Epithelial cell of proximal tubule (primary cell): ENCODE results near the gene DGKK. TPM values are rescaled to one million over a fixed set of nuclear protein-coding genes. Genes with fewer than 3 reads are reported as not detected.

Experiments
- DNase-seq: peaks from one replicate; pipeline ENCODE4 v3.0.0-alpha.2; 2011; ENCODE audit warnings: low read depth
- H3K4me3 ChIP-seq: 2 replicates; pipeline ENCODE4 v1.5.1; 2011; ENCODE audit warnings: low read depth, mild to moderate bottlenecking, low read length
- total RNA-seq: library from RNA; depleted of rRNA; stranded (reverse); fragments of >200 nt; gene quantifications from 2 replicates; pipeline ENCODE4 v1.2.3, GENCODE V29; 2015
- TF ChIP-seq, protein P1 (sequence below): conservative IDR thresholded peaks from 2 replicates; pipeline ENCODE4 v1.5.1; 2012; ENCODE audit warnings: low read depth, mild to moderate bottlenecking, low read length

DGKK gene, protein sequence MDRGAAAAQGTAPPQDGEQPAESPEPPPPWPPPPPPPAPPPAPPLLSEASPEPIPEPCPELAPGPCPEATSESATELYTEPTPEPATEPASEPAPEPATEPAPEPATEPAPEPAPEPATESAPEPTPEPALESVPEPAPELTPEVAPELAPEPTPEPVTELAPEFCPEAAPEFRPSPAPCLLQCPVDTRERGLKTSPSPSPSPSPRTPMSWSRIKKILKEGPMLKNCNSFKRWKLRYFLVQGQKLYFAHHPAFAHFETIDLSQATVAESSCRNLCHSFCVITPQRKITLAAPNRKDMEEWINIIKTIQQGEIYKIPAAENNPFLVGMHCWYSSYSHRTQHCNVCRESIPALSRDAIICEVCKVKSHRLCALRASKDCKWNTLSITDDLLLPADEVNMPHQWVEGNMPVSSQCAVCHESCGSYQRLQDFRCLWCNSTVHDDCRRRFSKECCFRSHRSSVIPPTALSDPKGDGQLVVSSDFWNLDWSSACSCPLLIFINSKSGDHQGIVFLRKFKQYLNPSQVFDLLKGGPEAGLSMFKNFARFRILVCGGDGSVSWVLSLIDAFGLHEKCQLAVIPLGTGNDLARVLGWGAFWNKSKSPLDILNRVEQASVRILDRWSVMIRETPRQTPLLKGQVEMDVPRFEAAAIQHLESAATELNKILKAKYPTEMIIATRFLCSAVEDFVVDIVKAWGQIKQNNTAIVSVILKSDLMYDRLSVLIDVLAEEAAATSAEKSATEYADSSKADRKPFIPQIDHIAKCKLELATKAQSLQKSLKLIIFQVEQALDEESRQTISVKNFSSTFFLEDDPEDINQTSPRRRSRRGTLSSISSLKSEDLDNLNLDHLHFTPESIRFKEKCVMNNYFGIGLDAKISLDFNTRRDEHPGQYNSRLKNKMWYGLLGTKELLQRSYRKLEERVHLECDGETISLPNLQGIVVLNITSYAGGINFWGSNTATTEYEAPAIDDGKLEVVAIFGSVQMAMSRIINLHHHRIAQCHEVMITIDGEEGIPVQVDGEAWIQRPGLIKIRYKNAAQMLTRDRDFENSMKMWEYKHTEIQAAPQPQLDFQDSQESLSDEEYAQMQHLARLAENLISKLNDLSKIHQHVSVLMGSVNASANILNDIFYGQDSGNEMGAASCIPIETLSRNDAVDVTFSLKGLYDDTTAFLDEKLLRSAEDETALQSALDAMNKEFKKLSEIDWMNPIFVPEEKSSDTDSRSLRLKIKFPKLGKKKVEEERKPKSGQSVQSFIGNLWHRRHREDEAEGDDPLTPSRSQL
- total RNA-seq = under 0.01 TPM in 1 of 2 replicates, not detected in the other

DNA sequence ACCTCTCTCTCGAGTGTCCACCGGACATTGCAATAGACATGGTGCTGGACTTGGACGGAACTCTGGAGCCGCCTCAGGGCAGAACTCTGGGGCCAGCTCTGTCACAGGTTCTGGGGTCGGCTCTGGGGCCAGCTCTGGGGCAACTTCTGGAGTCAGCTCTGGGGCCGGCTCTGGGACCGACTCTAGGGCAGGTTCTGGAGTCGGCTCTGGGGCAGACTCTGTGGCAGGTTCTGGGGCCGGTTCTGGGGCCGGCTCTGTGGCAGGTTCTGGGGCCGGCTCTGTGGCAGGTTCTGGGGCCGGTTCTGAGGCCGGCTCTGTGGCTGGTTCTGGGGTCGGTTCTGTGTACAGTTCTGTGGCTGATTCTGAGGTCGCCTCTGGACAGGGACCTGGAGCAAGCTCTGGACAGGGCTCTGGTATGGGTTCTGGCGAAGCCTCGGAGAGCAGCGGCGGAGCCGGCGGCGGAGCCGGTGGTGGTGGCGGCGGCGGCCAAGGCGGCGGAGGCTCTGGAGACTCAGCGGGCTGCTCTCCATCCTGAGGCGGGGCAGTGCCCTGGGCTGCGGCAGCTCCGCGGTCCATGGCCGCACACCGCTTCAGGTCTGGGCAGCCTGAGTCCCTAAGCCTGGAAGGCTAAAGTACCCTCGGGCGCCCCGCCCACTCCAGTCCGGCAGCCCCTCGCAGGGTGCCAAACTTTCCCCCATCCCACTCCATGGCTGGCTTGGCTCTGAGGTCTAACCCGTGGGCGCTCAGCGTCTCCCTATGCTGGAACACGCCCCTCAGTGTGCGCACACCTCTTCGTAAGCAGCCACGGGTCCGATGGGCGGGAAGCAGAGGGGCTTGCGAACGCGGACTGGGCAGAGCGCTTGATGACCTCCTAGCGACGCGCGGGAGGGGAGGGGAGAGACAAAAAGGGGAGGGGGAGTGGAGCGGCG, at the start of gene DGKK:
Gene DGKK, minus strand, starts transcription at position 723 of the 929 bp plus-strand sequence. Its CDS starts 147 bp downstream, at position 576.
- H3K4me3 ChIP-seq = no peak within 1 kb of the TSS
- DNase-seq = no peak
- TF ChIP-seq, protein P1, sequence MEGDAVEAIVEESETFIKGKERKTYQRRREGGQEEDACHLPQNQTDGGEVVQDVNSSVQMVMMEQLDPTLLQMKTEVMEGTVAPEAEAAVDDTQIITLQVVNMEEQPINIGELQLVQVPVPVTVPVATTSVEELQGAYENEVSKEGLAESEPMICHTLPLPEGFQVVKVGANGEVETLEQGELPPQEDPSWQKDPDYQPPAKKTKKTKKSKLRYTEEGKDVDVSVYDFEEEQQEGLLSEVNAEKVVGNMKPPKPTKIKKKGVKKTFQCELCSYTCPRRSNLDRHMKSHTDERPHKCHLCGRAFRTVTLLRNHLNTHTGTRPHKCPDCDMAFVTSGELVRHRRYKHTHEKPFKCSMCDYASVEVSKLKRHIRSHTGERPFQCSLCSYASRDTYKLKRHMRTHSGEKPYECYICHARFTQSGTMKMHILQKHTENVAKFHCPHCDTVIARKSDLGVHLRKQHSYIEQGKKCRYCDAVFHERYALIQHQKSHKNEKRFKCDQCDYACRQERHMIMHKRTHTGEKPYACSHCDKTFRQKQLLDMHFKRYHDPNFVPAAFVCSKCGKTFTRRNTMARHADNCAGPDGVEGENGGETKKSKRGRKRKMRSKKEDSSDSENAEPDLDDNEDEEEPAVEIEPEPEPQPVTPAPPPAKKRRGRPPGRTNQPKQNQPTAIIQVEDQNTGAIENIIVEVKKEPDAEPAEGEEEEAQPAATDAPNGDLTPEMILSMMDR = no peak

DNA sequence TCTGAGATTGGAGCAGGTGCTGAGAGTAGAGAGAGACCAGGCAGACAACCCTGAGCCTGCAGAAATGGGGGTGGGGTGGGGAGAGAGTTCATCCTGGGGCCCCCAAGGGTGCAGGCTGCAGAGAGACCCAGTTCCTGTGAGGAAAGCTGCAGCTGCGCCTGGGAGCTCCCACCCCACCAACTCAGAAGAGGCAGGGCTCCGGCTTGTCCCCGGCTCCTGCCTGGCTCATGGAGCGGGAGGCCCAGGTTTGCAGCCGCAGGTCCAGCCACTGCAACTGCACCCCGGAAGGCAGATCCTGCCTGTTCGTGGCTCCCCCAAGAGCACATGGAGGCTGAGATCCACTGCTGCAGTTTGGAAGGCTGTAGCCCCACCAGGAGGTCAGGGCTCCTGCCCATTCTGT, 44.2 kb upstream of the DGKK start:
- TF ChIP-seq, protein P1 = no peak

DNA sequence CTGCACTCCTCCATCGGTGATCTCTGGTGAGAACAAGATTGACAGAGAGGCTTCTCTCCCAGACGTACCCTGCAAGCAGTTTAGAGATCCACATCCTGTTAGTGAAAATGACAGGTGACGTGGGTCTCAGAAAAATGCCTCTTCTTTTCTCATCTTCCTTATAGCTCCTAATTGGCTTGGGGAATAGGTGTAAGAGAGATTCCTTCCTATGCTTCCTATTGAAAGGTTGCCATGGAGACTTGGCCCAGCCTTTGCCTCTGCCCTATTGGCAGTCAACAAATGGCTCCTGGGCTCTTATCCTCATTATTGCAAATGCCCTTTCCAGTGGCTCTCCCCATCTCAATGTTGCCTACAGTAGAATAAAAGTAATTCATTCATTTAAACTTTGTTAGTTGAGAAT, 26.5 kb upstream of the DGKK start:
- no peak overlapping the region for H3K4me3 ChIP-seq
- TF ChIP-seq, protein P1 = no peak

More for the DNA sequence above, 44.2 kb upstream of the DGKK start:
- no peak for DNase-seq
- no peak overlapping the region for H3K4me3 ChIP-seq

DNA sequence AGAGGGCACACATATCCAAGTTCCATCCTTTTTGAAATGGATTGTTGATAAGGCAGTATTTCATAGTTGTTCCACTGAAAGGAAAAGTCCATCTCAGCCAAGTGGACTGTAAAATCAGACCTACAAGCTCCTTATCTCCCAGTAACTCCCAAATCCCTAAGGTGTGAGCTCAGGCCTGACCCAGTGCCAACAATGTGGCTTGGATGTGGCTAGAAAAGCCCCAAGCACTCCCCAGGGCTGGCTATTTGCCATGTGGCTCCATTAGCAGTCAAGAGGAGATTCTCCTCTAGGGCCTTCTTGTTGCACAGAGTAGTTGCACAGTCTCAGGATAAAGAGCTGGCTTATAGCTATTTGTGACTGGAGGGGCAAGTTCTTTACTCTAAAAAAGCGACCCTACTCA, 25.0 kb upstream of the DGKK start:
- TF ChIP-seq, protein P1 = no peak
- H3K4me3 ChIP-seq = no peak overlapping the region
- DNase-seq = no peak

More for the DNA sequence above, 26.5 kb upstream of the DGKK start:
- DNase-seq = no peak

DNA sequence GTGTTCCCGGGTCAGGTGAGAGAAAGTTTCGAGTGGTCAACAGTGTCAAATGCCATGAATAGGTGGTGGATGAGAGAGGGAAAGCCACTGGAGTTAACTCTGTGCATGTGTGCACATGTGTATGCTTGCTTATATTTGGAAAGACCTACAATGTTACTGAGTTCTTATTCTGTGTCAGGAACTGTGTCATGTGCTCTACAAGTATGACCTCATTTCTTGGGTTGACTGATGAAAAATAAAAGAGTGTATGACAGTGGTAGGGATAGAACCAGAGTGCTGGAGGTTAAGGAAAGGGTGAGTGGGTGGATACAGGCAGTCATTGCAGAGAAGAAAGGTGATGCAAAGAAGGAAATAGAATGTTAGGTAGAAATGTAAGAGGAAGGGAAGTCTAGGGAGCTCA, 22.1 kb upstream of the DGKK start:
- DNase-seq = no peak
- TF ChIP-seq, protein P1 = no peak
- H3K4me3 ChIP-seq = no peak overlapping the region
